Measurements from ENCODE around the gene DCLK2. TPM values are rescaled to one million over a fixed set of nuclear protein-coding genes. Genes with fewer than 3 reads are reported as not detected.

DCLK2 gene
- total RNA-seq, 1 experiment from 2014 or later = 5.2 TPM

Small RNA genes within 50 kb of the gene (small RNA-seq; reads per million reads assigned to genes)
- gene RNU7-194P = not detected
